Muscle of back (tissue), 11 donors: Measurements from ENCODE around the gene C19orf85. TPM values are rescaled to one million over a fixed set of nuclear protein-coding genes. Genes with fewer than 3 reads are reported as not detected.
"Not testable (repeated sequence)": the region's sequence is repeated elsewhere in the genome, so short reads cannot be mapped to it uniquely, and the experiment has no call there.

ENCODE experiments used
- DNase-seq, 3 donors: peaks; one replicate each; pipeline versions ENCODE4 v3.0.0 to v3.0.0-alpha.2; 2013
- polyA plus RNA-seq, 10 donors: library from polyadenylated mRNA; unstranded; fragments of 120-200 nt; gene quantifications; one replicate each; pipeline ENCODE4 v1.2.1, GENCODE V29; 2013; ENCODE audit not compliant: insufficient read length in 10 of 10

C19orf85 gene
- polyA plus RNA-seq, 10 donors: not detected

DNA sequence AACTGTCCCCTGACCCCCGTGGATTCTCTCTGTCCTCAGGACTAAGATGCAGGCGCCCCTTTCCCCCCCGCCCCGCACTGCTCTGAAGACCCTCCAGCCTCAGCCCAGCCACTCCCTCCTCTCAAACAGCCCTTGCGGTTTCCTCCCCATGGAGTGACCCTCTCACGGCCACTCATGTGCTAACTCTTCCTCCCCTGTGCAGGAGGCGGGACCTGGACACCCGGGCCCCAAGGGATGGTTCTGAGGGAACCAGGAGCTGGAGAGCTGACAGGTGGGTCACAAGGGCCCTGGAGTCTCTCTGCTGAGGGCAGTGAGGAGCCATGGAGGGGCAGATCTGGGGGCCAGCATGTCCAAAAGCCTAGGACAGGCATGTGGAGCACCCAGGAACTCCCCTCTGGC lies 5.0 kb downstream of the C19orf85 start:
- DNase-seq: no peak

DNA sequence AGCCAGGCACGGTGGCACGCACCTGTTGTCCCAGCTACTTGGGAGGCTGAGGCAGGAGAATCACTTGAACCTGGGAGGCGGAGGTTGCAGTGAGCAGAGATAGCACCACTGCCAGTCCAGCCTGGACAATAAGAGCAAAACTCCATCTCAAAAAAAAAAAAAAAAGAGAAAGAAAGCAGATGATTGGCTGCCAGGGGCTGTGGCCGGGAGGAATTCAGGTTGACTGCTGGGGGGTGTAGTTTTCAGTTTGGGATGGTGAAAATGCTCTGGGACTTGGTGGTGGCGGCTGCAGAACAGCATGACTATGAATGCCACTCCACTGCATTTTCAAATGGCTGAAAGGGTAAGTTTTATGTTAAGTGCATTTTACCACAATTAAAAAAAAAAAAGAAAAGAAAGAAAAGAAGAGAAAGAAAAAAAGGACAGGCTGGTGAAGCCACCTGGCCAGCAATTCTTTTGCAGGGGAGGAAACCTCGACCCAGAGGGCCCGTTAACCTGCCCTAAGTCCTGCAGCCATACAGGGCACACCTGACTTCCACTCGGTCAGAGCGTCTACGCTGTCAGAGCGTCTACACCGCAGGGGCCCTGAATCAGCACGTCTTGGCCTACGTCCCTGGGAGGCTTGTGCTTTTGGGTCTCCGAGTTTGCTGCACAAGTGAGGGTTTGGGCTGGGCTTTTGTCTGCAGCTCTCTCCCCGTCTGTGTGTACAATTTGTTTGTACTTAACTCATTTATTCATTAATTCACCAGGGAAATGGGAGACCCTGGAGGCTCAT lies 6.7 kb downstream of the C19orf85 start:
- no peak for DNase-seq

DNA sequence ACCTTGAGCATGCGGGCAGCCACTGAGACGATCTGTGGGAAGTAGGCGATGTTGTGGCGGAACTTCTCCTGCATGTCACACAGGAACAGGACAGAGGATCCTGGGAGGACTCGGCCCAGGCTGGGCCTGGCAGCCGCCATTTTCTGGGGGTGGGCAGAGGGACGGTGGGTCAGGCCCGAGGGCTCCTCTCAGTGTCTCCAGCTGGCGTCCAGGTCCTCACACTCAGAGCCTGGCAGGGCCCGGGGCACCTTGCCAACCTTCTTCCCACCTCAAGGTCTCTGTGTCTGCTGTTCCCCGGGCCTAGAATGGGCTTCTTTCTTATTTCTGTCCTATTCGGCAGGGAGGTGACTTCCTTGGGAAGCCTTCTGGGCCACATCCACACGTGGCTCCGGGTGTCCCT lies 8.2 kb downstream of the C19orf85 start:
- no peak for DNase-seq

GRCh38 chr19:55455576-55456235 lies 8.8 kb downstream of the C19orf85 start:
- DNase-seq: no peak

DNA sequence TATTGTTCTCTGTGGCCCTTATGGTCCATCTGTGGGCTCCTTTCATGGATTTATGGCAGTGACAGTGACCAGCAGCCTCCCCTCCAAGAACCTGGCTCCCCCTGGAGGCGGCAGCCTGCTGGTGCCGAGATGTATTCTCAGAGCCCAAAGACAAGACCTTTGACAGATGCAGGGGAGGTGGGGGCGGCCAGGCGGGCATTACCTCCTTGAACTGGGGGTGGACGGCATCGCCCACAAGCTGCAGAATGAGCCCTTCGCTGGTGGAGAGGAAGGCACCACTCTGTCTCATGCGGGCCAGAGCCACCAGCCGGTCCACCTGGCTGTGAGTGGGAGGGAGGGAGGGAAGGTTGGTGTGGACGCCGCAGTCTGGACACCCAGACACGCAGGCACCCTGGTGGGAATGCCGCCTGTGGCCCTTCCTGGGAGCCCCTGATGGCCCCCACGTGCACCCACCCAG lies 9.7 kb downstream of the C19orf85 start:
- no peak for DNase-seq

DNA sequence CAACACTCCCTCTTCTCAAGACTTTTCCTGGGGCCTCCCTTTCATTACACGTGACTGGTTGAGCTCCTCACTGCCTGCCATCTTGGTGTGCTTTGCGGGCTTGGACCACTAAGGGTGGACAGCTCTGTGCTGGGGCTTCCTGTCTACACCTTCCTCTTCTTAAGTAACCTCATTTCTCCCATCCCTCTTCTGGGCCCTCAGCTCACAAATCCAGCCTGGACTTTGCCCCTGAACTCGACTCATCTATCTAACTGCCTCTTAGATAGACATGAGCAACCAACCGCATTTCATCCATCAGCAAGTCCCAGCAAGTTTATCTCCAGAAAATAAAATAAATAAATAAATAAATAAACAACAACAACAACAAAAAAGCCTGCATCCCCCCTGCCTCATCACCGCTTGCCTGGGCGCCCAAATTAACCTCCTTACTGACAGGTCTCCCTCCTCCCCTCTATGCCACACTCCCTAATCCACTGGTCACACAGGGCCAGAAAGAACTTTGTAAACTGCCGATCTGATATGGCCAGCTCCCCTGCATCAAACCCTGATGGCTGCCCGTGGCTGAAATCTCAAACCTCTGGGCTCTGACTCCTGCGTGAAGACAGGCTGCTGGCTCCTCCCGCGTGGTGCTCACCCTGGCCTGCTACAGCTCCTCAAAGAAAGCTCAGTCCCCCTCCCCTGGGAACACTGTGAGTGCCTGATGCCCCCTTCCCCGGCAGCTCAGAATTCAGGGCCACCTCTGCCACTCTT lies 10.9 kb downstream of the C19orf85 start:
- DNase-seq: no peak

GRCh38 chr19:55452749-55453346 lies 11.7 kb downstream of the C19orf85 start:
- peak; percentile 69 to 94 (median 92) for DNase-seq

- no peak for DNase-seq
Measured at GRCh38 chr19:55451965-55452748, 12.4 kb downstream of the C19orf85 start.

- no peak for DNase-seq
Measured at GRCh38 chr19:55451163-55451964, 13.2 kb downstream of the C19orf85 start.

DNA sequence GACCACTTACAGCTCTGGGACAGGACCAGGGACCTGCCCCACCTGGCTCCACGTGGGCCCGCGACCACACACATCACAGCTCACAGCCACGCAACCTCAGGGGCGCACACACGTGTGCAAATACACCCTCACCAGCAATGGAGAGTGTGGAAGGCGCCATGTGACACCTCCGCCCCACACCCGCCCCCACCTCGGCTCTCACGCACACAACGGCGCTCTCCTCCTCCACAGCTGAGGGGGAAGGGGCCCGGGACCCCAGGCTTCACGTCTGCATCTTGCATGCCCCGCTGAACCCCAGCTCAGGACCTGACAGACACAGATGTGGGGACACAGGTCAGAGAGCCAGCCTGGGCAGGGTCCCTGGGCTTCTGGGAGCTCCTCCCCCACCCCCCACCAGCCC lies 15.1 kb downstream of the C19orf85 start:
- DNase-seq: no peak

GRCh38 chr19:55448175-55448490 lies 16.4 kb downstream of the C19orf85 start:
- not testable (repeated sequence) for DNase-seq

- no peak for DNase-seq
Measured at GRCh38 chr19:55447421-55448174, 17.0 kb downstream of the C19orf85 start.

DNA sequence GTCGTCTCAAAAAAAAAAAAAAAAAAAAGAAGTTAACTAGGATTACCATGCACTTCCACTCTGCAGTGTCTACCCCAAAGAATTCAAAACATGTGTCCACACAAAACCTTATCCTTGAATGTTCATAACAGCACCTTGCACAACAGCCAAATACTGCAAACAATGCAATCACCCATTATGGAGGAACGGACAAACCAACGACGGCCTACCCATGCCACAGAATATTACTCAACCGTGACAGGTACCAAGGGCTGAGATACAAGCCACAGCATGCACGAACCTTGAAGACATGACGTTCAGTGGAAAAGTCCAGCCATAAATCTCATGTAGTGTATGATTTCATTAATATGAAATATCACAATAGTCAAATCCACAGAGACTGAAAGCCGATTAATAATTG lies 18.5 kb downstream of the C19orf85 start:
- DNase-seq: no peak

GRCh38 chr19:55444646-55445045 lies 19.9 kb downstream of the C19orf85 start:
- no peak for DNase-seq

DNA sequence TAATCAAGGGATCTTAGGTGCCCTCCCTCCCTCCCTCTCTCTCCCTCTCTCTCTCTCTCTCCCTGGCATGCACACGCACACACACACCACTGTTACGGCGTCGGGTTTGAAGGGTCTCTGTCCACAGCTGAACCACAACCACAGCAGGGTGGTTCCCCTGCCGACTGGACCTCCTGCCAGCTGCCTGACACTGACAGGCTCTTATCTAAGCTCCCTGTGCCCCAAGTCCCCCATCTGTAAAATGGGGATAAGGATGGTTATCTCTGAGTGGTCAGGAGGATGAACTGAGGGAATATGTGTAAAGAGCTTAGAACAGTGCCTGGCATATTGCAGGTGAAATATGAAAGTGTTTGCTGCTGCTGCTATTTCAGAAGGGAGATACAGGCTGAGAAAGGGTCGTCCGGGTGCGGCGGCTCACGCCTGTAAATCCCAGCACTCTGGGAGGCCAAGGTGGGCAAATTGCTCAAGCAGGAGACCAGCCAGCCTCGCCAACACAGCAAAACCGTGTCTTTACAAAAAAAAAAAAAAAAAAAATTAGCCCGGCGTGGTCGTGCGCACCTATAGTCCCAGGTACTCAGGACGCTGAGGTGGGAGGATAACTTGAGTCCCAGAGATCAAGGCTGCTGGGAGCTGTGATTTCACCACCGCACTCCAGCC lies 20.6 kb downstream of the C19orf85 start:
- DNase-seq: no peak

DNA sequence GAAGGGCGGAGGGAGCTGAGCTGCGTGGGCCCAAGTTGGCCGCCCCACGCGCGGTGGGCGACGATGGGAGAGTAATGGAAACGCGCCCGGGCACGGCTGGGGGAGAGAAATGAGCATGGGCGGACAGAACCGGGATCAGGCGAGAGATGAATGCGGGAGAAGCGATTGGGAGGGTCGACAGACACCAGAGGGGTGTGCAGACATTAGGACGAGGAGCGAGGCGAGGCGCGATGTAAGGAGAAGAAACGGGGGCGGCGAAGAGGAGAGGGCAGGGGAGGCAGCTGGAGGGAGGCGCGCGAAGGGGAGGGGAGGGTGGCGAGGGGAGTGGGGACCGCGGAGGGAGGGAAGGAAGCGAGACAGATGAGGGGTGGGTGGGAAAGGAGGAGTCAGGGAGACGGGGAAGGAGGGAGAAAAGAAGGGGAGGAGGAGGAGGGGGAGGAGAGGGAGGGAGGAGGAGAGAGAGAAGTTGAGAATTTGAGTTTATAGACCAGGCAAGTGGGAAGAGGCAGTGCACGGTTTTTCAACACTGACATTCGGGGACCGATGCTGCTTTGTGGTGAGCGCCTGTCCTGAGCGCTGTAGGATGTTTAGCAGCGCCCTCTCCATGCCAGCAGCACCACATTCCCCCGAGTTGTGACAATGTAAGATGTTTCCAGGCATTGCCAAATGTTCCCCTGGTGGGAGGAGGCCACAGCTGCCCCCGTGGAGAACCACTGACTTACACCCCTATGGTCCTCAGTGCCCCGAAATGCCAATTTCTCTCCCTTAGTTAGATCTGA lies 21.3 kb downstream of the C19orf85 start, which contains the start of gene SHISA7:
TSS of gene SHISA7 (minus strand) at position 256 of the 779 bp plus-strand sequence. CDS start 437 bp downstream, outside the sequence.
- no peak for DNase-seq

- no peak for DNase-seq
Measured at GRCh38 chr19:55442372-55442961, 22.1 kb downstream of the C19orf85 start.
